GM18507 (cell line): ENCODE measurements around the gene SPTAN1.

Experiments used
- DNase-seq: peaks from one replicate; pipeline ENCODE4 v3.0.0; 2011; ENCODE audit warnings: low read depth; ENCODE audit not compliant: insufficient read length; ENCODE audit errors: extremely low spot score
- FAIRE-seq: peaks from 2 replicates; lab custom pipeline; 2011; peaks lifted over from hg19 to GRCh38; lab: Jason Lieb, UNC

Gene SPTAN1

GRCh38 chr9:128588581-128589233, 36.3 kb downstream of the SPTAN1 start:
- FAIRE-seq: no peak
- DNase-seq: no peak

DNA sequence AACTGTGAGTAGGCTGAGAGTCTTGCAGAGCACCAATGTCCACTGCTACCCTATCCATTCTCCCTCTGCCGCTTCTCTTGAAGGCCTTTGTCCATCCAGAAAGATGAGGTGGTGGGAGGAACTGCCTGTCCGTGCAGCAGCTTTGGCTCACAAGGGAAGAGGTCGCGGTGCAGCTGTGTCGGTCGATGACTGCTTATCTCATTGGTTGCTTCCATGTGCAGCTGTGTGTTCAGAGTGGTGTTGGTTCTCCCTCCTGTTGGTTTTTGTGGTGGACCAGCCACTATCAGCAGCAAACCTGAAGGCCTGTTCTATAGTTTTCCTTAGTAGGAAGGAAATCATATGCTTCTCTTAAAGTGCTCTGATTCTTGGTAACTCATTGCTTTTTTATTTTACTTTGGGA, 40.7 kb downstream of the SPTAN1 start:
- FAIRE-seq (no peak), DNase-seq (no peak)

DNA sequence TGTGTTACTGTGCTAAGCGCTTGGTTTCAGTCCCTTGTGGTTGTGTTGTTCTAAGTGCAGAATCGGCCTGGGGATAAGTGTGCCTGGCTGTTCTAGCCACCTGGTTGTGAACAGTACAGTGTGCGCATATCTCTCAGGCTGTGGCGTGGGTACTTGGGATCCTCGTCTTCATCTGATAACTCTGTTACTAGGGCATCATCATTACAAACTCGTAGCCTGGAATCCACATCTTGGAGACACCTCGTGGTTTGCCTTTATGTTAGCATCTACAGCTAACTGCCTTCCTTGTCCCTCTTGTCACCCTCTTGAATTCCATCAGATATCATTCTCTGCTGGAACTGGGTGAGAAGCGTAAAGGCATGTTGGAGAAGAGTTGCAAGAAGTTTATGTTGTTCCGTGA, 41.5 kb downstream of the SPTAN1 start:
- no peak for FAIRE-seq
- no peak for DNase-seq

GRCh38 chr9:128595471-128595870, 43.1 kb downstream of the SPTAN1 start:
- DNase-seq: no peak
- no peak for FAIRE-seq

- FAIRE-seq (no peak), DNase-seq (no peak)
Observed at GRCh38 chr9:128600099-128600498, 47.7 kb downstream of the SPTAN1 start.

GRCh38 chr9:128603697-128604096, 51.3 kb downstream of the SPTAN1 start:
- FAIRE-seq (no peak), DNase-seq (no peak)

GRCh38 chr9:128607642-128608350, 55.4 kb downstream of the SPTAN1 start:
- DNase-seq: no peak
- no peak for FAIRE-seq

DNA sequence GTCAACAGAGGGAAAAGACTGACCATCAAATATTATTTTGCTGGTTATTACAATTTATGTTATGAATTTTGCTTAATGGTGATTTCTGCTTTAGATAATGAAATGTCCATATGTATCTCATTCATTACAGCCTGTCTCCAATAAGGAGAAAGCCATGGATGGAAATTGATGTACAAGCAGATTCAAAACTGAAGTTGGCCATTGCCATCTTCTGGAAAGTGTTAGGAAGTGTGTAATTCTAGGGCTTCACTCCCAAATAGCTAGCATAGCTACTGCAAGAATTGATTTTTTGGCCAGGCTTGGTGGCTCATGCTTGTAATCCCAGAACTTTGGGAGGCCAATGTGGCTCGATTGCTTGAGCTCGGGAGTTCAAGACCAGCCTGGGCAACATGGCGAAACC, 58.5 kb downstream of the SPTAN1 start:
- no peak for DNase-seq
- no peak for FAIRE-seq

DNA sequence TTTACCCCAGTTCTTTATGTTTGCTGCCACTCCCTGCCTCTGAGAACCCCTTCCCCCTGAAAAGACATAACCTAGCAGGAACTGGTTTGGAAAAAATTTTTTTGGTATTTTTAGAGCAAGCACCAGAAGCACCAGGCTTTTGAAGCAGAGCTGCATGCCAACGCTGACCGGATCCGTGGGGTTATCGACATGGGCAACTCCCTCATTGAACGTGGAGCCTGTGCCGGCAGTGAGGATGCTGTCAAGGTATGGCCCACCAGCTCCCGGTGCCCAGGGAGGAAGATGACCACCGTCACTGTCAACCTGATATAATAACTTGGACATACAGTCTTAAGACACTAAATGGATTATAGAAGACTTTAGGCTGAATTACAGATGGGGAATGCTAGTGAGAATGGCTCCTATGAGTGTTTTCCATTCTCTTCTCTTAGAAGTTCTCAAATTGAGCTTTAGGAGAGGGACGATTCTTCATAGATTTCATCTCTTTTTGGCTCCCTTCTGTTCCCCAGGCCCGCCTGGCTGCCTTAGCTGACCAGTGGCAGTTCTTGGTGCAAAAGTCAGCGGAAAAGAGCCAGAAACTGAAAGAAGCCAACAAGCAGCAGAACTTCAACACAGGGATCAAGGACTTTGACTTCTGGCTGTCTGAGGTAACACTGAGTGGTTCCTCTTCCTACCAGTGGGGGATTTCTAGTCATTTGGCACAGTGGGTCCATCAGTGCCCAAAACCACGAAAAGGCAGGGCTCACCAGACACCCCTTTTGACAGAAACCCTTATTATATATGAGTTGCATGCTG, 59.4 kb downstream of the SPTAN1 start:
- DNase-seq (no peak), FAIRE-seq (no peak)

- FAIRE-seq (no peak), DNase-seq (no peak)
Observed at GRCh38 chr9:128614728-128615127, 62.3 kb downstream of the SPTAN1 start.

- FAIRE-seq: no peak
- DNase-seq: no peak
Observed at GRCh38 chr9:128615571-128615970, 63.2 kb downstream of the SPTAN1 start.

GRCh38 chr9:128617943-128618342, 65.6 kb downstream of the SPTAN1 start:
- FAIRE-seq (no peak), DNase-seq (no peak)

DNA sequence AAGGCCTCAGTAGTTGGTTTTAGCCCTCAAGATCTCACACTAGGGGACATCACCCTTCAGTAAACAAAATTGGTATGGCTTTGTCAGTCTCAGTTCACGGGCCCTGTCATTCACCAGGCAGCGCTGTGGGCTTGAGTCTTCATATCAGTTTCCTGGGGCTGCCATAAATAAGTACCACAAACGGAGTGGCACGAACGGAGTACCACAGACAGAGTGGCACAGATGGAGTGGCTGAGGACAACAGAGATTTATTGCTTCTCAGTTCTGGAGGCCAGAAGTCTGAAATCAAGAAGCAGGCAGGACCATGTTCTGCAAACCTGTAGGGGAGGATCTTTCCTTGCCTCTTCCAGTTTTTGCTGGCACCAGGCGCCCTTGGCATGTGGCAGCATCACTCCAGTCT, 66.7 kb downstream of the SPTAN1 start:
- DNase-seq (no peak), FAIRE-seq (no peak)

GRCh38 chr9:128619779-128620178, 67.4 kb downstream of the SPTAN1 start:
- FAIRE-seq: no peak
- DNase-seq: no peak

- DNase-seq (no peak), FAIRE-seq (no peak)
Observed at GRCh38 chr9:128621730-128622455, 69.5 kb downstream of the SPTAN1 start.

DNA sequence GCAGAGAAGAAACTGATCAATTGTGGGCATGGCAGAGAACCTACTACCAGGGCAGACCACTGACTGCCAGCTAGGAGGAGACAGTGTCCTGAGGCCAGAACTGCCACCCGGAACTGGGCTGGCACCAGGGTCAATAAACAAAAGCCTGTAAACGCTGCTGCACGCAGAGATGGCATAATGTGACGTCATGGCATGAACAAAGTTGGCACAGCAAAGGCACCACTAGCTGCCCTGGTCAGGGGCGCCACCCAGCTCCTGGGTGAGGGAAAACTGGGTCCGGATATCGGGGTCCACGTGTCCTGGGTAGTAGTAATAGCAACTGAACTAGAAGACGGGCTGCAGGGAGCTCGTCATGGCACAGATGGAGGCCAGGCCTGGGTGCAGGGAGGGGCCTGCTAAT, 72.2 kb downstream of the SPTAN1 start:
- FAIRE-seq: no peak
- DNase-seq: no peak

- no peak for DNase-seq
- FAIRE-seq: no peak
Observed at GRCh38 chr9:128625391-128626146, 73.2 kb downstream of the SPTAN1 start.

DNA sequence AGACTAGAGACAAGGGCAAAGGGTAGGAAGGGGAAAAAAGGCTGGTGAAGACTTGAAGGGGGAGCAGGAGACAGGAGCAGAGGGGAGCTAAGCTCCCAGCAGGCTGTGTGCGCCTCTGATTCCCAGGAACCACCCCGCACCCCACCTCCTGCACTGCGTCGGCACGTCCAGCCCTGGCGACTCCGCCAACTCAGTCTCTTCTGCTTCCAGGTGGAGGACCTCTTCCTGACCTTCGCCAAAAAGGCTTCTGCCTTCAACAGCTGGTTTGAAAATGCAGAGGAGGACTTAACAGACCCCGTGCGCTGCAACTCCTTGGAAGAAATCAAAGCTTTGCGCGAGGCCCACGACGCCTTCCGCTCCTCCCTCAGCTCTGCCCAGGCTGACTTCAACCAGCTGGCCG, 73.8 kb downstream of the SPTAN1 start:
- DNase-seq (no peak), FAIRE-seq (no peak)

GRCh38 chr9:128627127-128627715, 74.8 kb downstream of the SPTAN1 start:
- no peak for DNase-seq
- no peak for FAIRE-seq
